Neural cell (in vitro differentiated cells): ENCODE data around the gene CTSG.

Experiments used
- EZH2 ChIP-seq: fragments of 200-600, 300-800 bp; shearing (Covaris generic), sonication (generic); IDR thresholded peaks from 2 replicates; pipeline ENCODE4 v1.6.1; 2014; ENCODE audit warnings: antibody characterized with exemption, low read length, borderline replicate concordance, mild to moderate bottlenecking; ENCODE audit not compliant: insufficient read depth, poor library complexity, severe bottlenecking
- TF ChIP-seq, protein P1 (sequence below): IDR thresholded peaks from 2 replicates; pipeline ENCODE4 v1.6.1; 2012; ENCODE audit warnings: borderline replicate concordance
- TF ChIP-seq, protein P2 (sequence below): fragments of 450-650 bp; IDR thresholded peaks from 2 replicates; pipeline ENCODE4 v1.5.1; 2014; ENCODE audit warnings: antibody characterized with exemption, mild to moderate bottlenecking, moderate library complexity; ENCODE audit not compliant: poor library complexity, severe bottlenecking

DNA sequence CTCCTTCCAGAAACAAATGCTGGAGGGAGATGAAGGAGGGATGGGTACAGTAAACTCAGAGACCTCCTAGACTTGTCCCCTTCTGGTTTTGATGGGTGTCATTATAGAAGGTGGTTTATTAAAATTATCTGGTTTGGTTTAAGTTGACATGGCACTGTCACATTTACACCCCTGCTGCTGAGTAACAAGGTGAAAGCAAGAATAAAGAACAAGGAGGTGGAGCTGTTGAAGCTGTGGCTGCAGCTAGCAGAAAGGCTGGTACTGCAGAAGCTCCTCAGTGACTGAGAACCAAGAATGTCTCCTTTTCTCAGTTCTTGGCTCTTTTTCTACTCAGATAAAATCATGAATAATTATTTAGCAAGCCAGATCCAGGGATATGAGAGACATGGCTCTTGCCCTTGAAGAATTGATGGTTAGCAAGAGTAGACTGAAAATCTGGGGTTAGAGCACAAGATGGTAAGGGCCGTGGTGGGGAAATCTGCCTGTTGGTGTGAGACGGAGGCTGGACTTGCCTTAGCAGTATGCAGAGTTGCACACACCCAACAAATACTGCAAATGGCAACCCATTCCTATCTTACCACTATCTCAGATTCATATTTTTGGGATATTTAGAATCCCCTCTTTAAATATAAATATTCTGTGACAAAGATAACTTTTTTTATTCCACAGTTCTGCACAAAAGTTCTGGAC, 33.8 kb upstream of the CTSG start, which contains the start of gene GZMH:
- TF ChIP-seq, protein P1, sequence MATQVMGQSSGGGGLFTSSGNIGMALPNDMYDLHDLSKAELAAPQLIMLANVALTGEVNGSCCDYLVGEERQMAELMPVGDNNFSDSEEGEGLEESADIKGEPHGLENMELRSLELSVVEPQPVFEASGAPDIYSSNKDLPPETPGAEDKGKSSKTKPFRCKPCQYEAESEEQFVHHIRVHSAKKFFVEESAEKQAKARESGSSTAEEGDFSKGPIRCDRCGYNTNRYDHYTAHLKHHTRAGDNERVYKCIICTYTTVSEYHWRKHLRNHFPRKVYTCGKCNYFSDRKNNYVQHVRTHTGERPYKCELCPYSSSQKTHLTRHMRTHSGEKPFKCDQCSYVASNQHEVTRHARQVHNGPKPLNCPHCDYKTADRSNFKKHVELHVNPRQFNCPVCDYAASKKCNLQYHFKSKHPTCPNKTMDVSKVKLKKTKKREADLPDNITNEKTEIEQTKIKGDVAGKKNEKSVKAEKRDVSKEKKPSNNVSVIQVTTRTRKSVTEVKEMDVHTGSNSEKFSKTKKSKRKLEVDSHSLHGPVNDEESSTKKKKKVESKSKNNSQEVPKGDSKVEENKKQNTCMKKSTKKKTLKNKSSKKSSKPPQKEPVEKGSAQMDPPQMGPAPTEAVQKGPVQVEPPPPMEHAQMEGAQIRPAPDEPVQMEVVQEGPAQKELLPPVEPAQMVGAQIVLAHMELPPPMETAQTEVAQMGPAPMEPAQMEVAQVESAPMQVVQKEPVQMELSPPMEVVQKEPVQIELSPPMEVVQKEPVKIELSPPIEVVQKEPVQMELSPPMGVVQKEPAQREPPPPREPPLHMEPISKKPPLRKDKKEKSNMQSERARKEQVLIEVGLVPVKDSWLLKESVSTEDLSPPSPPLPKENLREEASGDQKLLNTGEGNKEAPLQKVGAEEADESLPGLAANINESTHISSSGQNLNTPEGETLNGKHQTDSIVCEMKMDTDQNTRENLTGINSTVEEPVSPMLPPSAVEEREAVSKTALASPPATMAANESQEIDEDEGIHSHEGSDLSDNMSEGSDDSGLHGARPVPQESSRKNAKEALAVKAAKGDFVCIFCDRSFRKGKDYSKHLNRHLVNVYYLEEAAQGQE: no peak
- TF ChIP-seq, protein P2, sequence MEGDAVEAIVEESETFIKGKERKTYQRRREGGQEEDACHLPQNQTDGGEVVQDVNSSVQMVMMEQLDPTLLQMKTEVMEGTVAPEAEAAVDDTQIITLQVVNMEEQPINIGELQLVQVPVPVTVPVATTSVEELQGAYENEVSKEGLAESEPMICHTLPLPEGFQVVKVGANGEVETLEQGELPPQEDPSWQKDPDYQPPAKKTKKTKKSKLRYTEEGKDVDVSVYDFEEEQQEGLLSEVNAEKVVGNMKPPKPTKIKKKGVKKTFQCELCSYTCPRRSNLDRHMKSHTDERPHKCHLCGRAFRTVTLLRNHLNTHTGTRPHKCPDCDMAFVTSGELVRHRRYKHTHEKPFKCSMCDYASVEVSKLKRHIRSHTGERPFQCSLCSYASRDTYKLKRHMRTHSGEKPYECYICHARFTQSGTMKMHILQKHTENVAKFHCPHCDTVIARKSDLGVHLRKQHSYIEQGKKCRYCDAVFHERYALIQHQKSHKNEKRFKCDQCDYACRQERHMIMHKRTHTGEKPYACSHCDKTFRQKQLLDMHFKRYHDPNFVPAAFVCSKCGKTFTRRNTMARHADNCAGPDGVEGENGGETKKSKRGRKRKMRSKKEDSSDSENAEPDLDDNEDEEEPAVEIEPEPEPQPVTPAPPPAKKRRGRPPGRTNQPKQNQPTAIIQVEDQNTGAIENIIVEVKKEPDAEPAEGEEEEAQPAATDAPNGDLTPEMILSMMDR: no peak
- TF ChIP-seq EZH2: no peak
